LNCAP (cell line): ENCODE results near the gene RFTN1.

Source experiments
- CTCF ChIP-seq: fragments of 450-650 bp; IDR thresholded peaks from 2 replicates; pipeline ENCODE4 v1.5.1; 2017; ENCODE audit warnings: mild to moderate bottlenecking

RFTN1 gene

GRCh38 chr3:16329036-16329825, 184.3 kb downstream of the RFTN1 start:
- no peak for TF ChIP-seq CTCF

GRCh38 chr3:16328124-16328523, 185.4 kb downstream of the RFTN1 start:
- TF ChIP-seq CTCF: no peak

- TF ChIP-seq CTCF: no peak
Observed at GRCh38 chr3:16326724-16327349, 186.7 kb downstream of the RFTN1 start.

DNA sequence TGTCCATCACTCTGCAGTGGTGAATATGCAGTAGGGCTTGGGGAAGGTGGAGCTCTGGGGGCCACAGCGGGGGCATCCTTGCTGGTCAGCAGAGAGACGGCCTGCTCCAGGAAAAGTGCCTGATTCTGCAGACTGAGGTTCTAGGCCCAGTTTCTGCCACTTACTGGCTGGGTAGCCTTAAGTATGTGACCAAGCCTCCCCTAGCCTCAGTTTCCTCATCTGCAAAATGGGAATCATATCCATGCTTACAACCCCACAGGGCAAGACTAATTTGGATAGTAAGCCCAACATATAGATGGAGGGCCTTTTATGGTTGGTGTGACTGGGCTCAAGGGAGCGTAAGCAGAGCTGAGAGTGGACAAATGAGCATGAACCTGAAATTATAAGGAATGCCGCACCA, 187.6 kb downstream of the RFTN1 start:
- no peak for TF ChIP-seq CTCF

GRCh38 chr3:16323737-16324136, 189.8 kb downstream of the RFTN1 start:
- TF ChIP-seq CTCF: no peak

GRCh38 chr3:16322189-16322588, 191.3 kb downstream of the RFTN1 start:
- TF ChIP-seq CTCF: no peak

- TF ChIP-seq CTCF: no peak
Observed at GRCh38 chr3:16320711-16321110, 192.8 kb downstream of the RFTN1 start.
